ENCODE data around the gene C14orf180.

C14orf180 gene

GRCh38 chr14:104558231-104559027 lies 21.1 kb upstream of the C14orf180 start:
- no peaks in the 10 kb centered on the region for H3K27me3 ChIP-seq (ENCODE audit: control insufficient read depth, insufficient read depth, low read length)
- no peak overlapping the region for H3K9ac ChIP-seq (ENCODE audit: low read depth, low read length)
- no peaks in the 10 kb centered on the region for H3K9me3 ChIP-seq (ENCODE audit: control insufficient read depth, insufficient read depth, low read length)
- H3K36me3 ChIP-seq (ENCODE audit: control insufficient read depth, insufficient read depth, low read length): no peaks in the 10 kb centered on the region
- H3K4me1 ChIP-seq (ENCODE audit: control insufficient read depth, insufficient read depth, low read length): no peaks in the 10 kb centered on the region
- H3K4me3 ChIP-seq (ENCODE audit: low read depth, low read length): no peak overlapping the region

- H3K9me3 ChIP-seq (ENCODE audit: control insufficient read depth, insufficient read depth, low read length): no peaks in the 10 kb centered on the region
- no peaks in the 10 kb centered on the region for H3K36me3 ChIP-seq (ENCODE audit: control insufficient read depth, insufficient read depth, low read length)
- no peak overlapping the region for H3K4me3 ChIP-seq (ENCODE audit: low read depth, low read length)
- H3K9ac ChIP-seq (ENCODE audit: low read depth, low read length): no peak overlapping the region
- no peaks in the 10 kb centered on the region for H3K4me1 ChIP-seq (ENCODE audit: control insufficient read depth, insufficient read depth, low read length)
- H3K27me3 ChIP-seq (ENCODE audit: control insufficient read depth, insufficient read depth, low read length): no peaks in the 10 kb centered on the region
Measured at GRCh38 chr14:104559028-104559803, 20.3 kb upstream of the C14orf180 start.

GRCh38 chr14:104559804-104560585 lies 19.6 kb upstream of the C14orf180 start:
- no peak overlapping the region for H3K4me3 ChIP-seq (ENCODE audit: low read depth, low read length)
- no peaks in the 10 kb centered on the region for H3K4me1 ChIP-seq (ENCODE audit: control insufficient read depth, insufficient read depth, low read length)
- H3K9ac ChIP-seq (ENCODE audit: low read depth, low read length): no peak overlapping the region
- no peaks in the 10 kb centered on the region for H3K9me3 ChIP-seq (ENCODE audit: control insufficient read depth, insufficient read depth, low read length)
- no peaks in the 10 kb centered on the region for H3K27me3 ChIP-seq (ENCODE audit: control insufficient read depth, insufficient read depth, low read length)
- no peaks in the 10 kb centered on the region for H3K36me3 ChIP-seq (ENCODE audit: control insufficient read depth, insufficient read depth, low read length)

GRCh38 chr14:104560586-104560945 lies 19.0 kb upstream of the C14orf180 start:
- Histone ChIP-seq H3K4me3 (ENCODE audit: low read depth, low read length) (no peak overlapping the region), H3K27me3 (ENCODE audit: control insufficient read depth, insufficient read depth, low read length) (no peaks in the 10 kb centered on the region), H3K9me3 (ENCODE audit: control insufficient read depth, insufficient read depth, low read length) (no peaks in the 10 kb centered on the region), H3K36me3 (ENCODE audit: control insufficient read depth, insufficient read depth, low read length) (no peaks in the 10 kb centered on the region), H3K4me1 (ENCODE audit: control insufficient read depth, insufficient read depth, low read length) (no peaks in the 10 kb centered on the region), H3K9ac (ENCODE audit: low read depth, low read length) (no peak overlapping the region)

GRCh38 chr14:104561124-104561557 lies 18.4 kb upstream of the C14orf180 start:
- Histone ChIP-seq H3K9me3 (ENCODE audit: control insufficient read depth, insufficient read depth, low read length) (no peaks in the 10 kb centered on the region), H3K4me3 (ENCODE audit: low read depth, low read length) (no peak overlapping the region), H3K9ac (ENCODE audit: low read depth, low read length) (no peak overlapping the region), H3K27me3 (ENCODE audit: control insufficient read depth, insufficient read depth, low read length) (no peaks in the 10 kb centered on the region), H3K36me3 (ENCODE audit: control insufficient read depth, insufficient read depth, low read length) (no peaks in the 10 kb centered on the region), H3K4me1 (ENCODE audit: control insufficient read depth, insufficient read depth, low read length) (no peaks in the 10 kb centered on the region)

GRCh38 chr14:104561632-104562495 lies 17.7 kb upstream of the C14orf180 start:
- Histone ChIP-seq H3K9ac (ENCODE audit: low read depth, low read length) (no peak overlapping the region), H3K36me3 (ENCODE audit: control insufficient read depth, insufficient read depth, low read length) (no peaks in the 10 kb centered on the region), H3K27me3 (ENCODE audit: control insufficient read depth, insufficient read depth, low read length) (no peaks in the 10 kb centered on the region)

GRCh38 chr14:104562606-104563005 lies 17.0 kb upstream of the C14orf180 start:
- no peaks in the 10 kb centered on the region for H3K4me1 ChIP-seq (ENCODE audit: control insufficient read depth, insufficient read depth, low read length)
- H3K9ac ChIP-seq (ENCODE audit: low read depth, low read length): no peak overlapping the region
- H3K27me3 ChIP-seq (ENCODE audit: control insufficient read depth, insufficient read depth, low read length): no peaks in the 10 kb centered on the region
- no peaks in the 10 kb centered on the region for H3K9me3 ChIP-seq (ENCODE audit: control insufficient read depth, insufficient read depth, low read length)
- H3K36me3 ChIP-seq (ENCODE audit: control insufficient read depth, insufficient read depth, low read length): no peaks in the 10 kb centered on the region
- H3K4me3 ChIP-seq (ENCODE audit: low read depth, low read length): no peak overlapping the region

More at GRCh38 chr14:104561632-104562495, 17.7 kb upstream of the C14orf180 start:
- Histone ChIP-seq H3K4me3 (ENCODE audit: low read depth, low read length) (no peak overlapping the region), H3K9me3 (ENCODE audit: control insufficient read depth, insufficient read depth, low read length) (no peaks in the 10 kb centered on the region), H3K4me1 (ENCODE audit: control insufficient read depth, insufficient read depth, low read length) (no peaks in the 10 kb centered on the region)

- Histone ChIP-seq H3K4me1 (ENCODE audit: control insufficient read depth, insufficient read depth, low read length) (no peaks in the 10 kb centered on the region), H3K36me3 (ENCODE audit: control insufficient read depth, insufficient read depth, low read length) (no peaks in the 10 kb centered on the region), H3K9me3 (ENCODE audit: control insufficient read depth, insufficient read depth, low read length) (no peaks in the 10 kb centered on the region), H3K27me3 (ENCODE audit: control insufficient read depth, insufficient read depth, low read length) (no peaks in the 10 kb centered on the region), H3K4me3 (ENCODE audit: low read depth, low read length) (no peak overlapping the region), H3K9ac (ENCODE audit: low read depth, low read length) (no peak overlapping the region)
Measured at GRCh38 chr14:104563191-104563741, 16.3 kb upstream of the C14orf180 start.

GRCh38 chr14:104563742-104564615 lies 15.6 kb upstream of the C14orf180 start:
- no peaks in the 10 kb centered on the region for H3K9me3 ChIP-seq (ENCODE audit: control insufficient read depth, insufficient read depth, low read length)
- no peaks in the 10 kb centered on the region for H3K4me1 ChIP-seq (ENCODE audit: control insufficient read depth, insufficient read depth, low read length)
- no peaks in the 10 kb centered on the region for H3K27me3 ChIP-seq (ENCODE audit: control insufficient read depth, insufficient read depth, low read length)
- no peaks in the 10 kb centered on the region for H3K36me3 ChIP-seq (ENCODE audit: control insufficient read depth, insufficient read depth, low read length)
- H3K4me3 ChIP-seq (ENCODE audit: low read depth, low read length): no peak overlapping the region
- no peak overlapping the region for H3K9ac ChIP-seq (ENCODE audit: low read depth, low read length)

All from iPS-15b (cell line).